ENCODE results near the gene ETV7.

The ETV7 gene

GRCh38 chr6:36387440-36388303 lies at the start of gene ETV7:
Gene ETV7 (minus strand): TSS chr6:36387669. CDS start chr6:36387541, 128 bp downstream.
- FAIRE-seq = no peak
- DNase-seq (ENCODE audit: insufficient read length, low spot score) = no peak
- TF ChIP-seq CTCF (IDR thresholded peaks at IDR 0.05; ENCODE audit: insufficient read depth, missing control alignments) = no peak

- no peak for TF ChIP-seq CTCF (IDR thresholded peaks at IDR 0.05; ENCODE audit: insufficient read depth, missing control alignments)
- FAIRE-seq (no peak), DNase-seq (ENCODE audit: insufficient read length, low spot score) (no peak)
Measured at GRCh38 chr6:36436466-36436865, 49.0 kb upstream of the ETV7 start.

- TF ChIP-seq CTCF (IDR thresholded peaks at IDR 0.05; ENCODE audit: insufficient read depth, missing control alignments) = no peak
- no peak for FAIRE-seq
- DNase-seq (ENCODE audit: insufficient read length, low spot score) = no peak
Measured at GRCh38 chr6:36432151-36432671, 44.7 kb upstream of the ETV7 start.

GRCh38 chr6:36431197-36431596 lies 43.7 kb upstream of the ETV7 start:
- no peak for FAIRE-seq
- DNase-seq (ENCODE audit: insufficient read length, low spot score) = no peak
- no peak for TF ChIP-seq CTCF (IDR thresholded peaks at IDR 0.05; ENCODE audit: insufficient read depth, missing control alignments)

- TF ChIP-seq CTCF (IDR thresholded peaks at IDR 0.05; ENCODE audit: insufficient read depth, missing control alignments) = no peak
- DNase-seq (ENCODE audit: insufficient read length, low spot score) (peak; percentile 45), FAIRE-seq (peak; percentile 94)
Measured at GRCh38 chr6:36430351-36430750, 42.9 kb upstream of the ETV7 start.

- no peak for DNase-seq (ENCODE audit: insufficient read length, low spot score)
- FAIRE-seq = no peak
- TF ChIP-seq CTCF (IDR thresholded peaks at IDR 0.05; ENCODE audit: insufficient read depth, missing control alignments) = no peak
Measured at GRCh38 chr6:36428911-36429310, 41.4 kb upstream of the ETV7 start.

GRCh38 chr6:36426622-36427021 lies 39.2 kb upstream of the ETV7 start:
- DNase-seq (ENCODE audit: insufficient read length, low spot score) = no peak
- FAIRE-seq = no peak
- no peak for TF ChIP-seq CTCF (IDR thresholded peaks at IDR 0.05; ENCODE audit: insufficient read depth, missing control alignments)
